ENCODE measurements around the gene SCGB2B2.

SCGB2B2 gene, protein sequence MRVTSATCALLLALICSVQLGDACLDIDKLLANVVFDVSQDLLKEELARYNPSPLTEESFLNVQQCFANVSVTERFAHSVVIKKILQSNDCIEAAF

GRCh38 chr19:34676697-34677385 is at the start of gene SCGB2B2:
Gene SCGB2B2, minus strand, starts transcription at chr19:34677159. Its CDS starts 82,596 bp downstream, at chr19:34594563.
- in situ Hi-C loops (cut with HindIII; ENCODE audit: low sequenced_read_pairs): no loop called here

- in situ Hi-C loops (cut with HindIII; ENCODE audit: low sequenced_read_pairs): no loop called here
Observed at GRCh38 chr19:34725400-34725799, 48.4 kb upstream of the SCGB2B2 start.

- in situ Hi-C loops (cut with HindIII; ENCODE audit: low sequenced_read_pairs): no loop called here
Observed at GRCh38 chr19:34722353-34722752, 45.4 kb upstream of the SCGB2B2 start.

DNA sequence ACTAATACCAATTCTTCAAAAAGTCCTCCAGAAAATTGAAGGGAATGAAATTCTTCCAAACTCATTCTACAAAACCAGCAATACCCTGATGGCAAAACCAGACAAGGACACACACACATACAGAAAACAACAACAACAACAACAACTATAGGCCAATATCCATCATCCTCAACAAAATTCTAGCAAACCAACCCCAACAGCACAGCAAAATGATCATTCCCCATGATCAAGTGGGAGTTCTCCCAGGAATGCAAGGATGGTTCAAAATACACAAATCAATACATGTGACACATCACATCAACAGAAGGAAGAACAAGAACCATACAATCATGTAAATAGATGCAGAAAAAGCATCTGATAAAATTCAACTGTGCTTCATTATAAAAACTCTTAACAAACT is 38.4 kb upstream of the SCGB2B2 start:
- in situ Hi-C loops (cut with HindIII; ENCODE audit: low sequenced_read_pairs): no loop called here

GRCh38 chr19:34713262-34713637 is 36.3 kb upstream of the SCGB2B2 start:
- in situ Hi-C loops (cut with HindIII; ENCODE audit: low sequenced_read_pairs): no loop called here

- in situ Hi-C loops (cut with HindIII; ENCODE audit: low sequenced_read_pairs): no loop called here
Observed at GRCh38 chr19:34712395-34713261, 35.7 kb upstream of the SCGB2B2 start.

DNA sequence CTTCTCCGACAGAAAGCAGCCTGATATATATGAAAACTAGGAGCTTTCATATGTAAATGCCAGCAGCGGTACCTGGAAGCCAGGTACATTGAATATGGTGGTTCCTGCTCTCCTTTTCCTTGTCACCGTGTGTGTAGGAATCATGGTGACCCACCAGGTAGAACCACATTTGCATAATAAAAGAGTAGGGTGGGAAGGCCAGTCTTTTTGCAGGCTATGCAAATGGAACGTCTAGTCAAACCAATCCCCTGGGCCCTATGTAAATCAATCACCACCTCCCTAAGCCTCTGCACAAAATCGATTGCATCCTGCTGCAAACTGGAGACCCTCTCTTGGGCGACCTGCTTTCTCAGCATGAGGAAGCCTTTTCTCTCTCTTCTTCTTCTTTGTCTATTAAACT is 34.9 kb upstream of the SCGB2B2 start:
- in situ Hi-C loops (cut with HindIII; ENCODE audit: low sequenced_read_pairs): no loop called here

GRCh38 chr19:34707661-34708060 is 30.7 kb upstream of the SCGB2B2 start:
- in situ Hi-C loops (cut with HindIII; ENCODE audit: low sequenced_read_pairs): no loop called here

- in situ Hi-C loops (cut with HindIII; ENCODE audit: low sequenced_read_pairs): no loop called here
Observed at GRCh38 chr19:34692549-34692948, 15.6 kb upstream of the SCGB2B2 start.

- in situ Hi-C loops (cut with HindIII; ENCODE audit: low sequenced_read_pairs): no loop called here
Observed at GRCh38 chr19:34690372-34690771, 13.4 kb upstream of the SCGB2B2 start.

GRCh38 chr19:34688592-34688991 is 11.6 kb upstream of the SCGB2B2 start:
- in situ Hi-C loops (cut with HindIII; ENCODE audit: low sequenced_read_pairs): loop anchor here (5.0 kb wide), 3 partner anchors 49 to 89 kb away; no protein-coding TSS in a partner anchor

GRCh38 chr19:34687348-34687747 is 10.4 kb upstream of the SCGB2B2 start:
- in situ Hi-C loops (cut with HindIII; ENCODE audit: low sequenced_read_pairs): loop anchor here (5.0 kb wide), 3 partner anchors 50 to 90 kb away; no protein-coding TSS in a partner anchor

GRCh38 chr19:34686455-34686854 is 9.5 kb upstream of the SCGB2B2 start:
- in situ Hi-C loops (cut with HindIII; ENCODE audit: low sequenced_read_pairs): loop anchor here (5.0 kb wide), 3 partner anchors 49 to 91 kb away; no protein-coding TSS in a partner anchor

DNA sequence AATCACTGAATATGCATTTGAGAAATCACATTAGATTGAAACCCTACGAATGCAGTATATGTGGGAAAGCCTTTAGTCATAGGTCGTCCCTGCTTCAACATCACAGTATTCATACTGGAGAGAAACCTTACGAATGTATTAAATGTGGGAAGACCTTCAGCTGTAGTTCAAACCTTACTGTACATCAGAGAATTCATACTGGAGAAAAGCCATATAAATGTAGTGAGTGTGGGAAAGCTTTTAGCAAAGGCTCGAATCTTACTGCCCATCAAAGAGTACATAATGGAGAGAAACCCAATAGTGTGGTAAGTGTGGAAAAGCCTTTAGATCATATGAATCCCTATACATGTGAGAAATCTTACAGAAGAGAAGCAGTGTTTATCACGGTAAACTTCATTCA is 8.3 kb upstream of the SCGB2B2 start:
- in situ Hi-C loops (cut with HindIII; ENCODE audit: low sequenced_read_pairs): loop anchor here (5.0 kb wide), 3 partner anchors 48 to 92 kb away; no protein-coding TSS in a partner anchor

DNA sequence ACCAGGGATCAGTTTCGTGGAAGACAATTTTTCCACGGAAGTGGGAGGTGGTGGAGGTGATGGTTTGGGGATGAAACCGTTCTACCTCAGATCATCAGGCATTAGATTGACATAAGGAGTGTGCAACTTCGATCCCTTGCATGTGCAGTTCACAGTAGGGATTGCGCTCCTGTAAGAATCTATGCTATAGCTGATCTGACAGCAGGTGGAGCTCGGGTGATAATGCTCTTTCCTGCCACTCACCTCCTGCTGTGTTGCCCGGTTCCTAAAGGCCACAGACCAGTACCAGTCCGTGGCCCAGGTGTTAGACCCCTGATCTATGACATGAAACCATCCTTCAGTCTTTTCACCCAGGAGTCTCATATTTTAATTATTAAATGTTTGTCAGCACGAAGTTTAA is 4.5 kb upstream of the SCGB2B2 start:
- in situ Hi-C loops (cut with HindIII; ENCODE audit: low sequenced_read_pairs): no loop called here

- in situ Hi-C loops (cut with HindIII; ENCODE audit: low sequenced_read_pairs): no loop called here
Observed at GRCh38 chr19:34678421-34678820, 1.5 kb upstream of the SCGB2B2 start.

- in situ Hi-C loops (cut with HindIII; ENCODE audit: low sequenced_read_pairs): no loop called here
Observed at GRCh38 chr19:34678085-34678412, 1.1 kb upstream of the SCGB2B2 start.

DNA sequence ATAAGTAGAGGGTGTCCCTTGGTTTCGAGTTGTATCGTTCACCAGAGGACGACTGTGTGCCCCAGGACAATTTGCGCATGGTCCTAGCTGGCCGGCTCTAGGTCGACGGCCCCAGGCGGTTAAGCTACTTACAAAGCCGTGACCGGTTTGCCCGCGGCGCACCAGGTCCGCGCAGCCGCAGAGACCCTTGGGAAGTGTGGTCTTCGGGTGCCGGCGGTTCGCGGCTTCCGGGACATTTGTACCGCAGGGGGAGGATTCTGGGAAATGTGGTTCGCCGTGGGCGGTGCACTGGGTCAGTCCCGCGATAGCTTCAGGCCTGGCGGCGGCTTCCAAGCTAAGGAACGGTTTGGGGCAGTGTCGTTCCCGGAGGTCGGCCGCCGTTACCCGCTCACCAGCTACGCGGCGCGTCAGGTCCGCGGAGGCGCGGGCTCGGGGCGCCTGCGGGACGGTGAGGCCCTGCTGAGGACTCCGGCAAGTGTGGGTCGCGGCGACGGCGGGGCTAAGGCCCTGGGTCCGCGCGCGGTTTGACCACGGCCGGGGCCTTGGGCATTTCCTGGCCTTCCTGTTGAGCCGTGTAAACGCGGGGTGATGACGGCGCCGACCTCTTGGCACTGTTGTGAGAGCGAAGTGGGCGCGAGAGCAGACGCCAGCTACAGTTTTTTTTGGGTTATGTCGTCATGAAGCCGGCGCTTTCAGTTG is 576 bp upstream of the SCGB2B2 start, which contains the start of gene ZNF302:
TSS of gene ZNF302 (plus strand) at position 293 of the 699 bp plus-strand sequence. CDS start 1,127 bp downstream, outside the sequence.
- in situ Hi-C loops (cut with HindIII; ENCODE audit: low sequenced_read_pairs): no loop called here

DNA sequence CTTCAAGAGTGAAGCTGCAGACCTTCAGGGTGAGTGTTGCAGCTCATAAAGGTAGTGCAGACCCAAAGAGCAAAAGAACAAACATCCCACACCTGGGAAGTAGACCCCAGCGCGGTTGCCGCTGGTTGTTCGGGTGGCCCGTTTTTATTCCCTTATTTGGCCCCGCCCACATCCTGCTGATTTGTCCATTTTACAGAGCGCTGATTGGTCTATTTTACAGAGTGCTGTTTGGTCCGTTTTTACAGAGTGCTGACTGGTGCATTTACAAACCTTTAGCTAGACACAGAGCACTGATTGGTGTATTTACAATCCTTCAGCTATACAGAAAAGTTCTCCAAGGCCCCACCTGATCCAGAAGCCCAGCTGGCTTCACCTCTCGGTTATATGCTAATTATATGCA is 1.0 kb downstream of the SCGB2B2 start:
- in situ Hi-C loops (cut with HindIII; ENCODE audit: low sequenced_read_pairs): no loop called here

DNA sequence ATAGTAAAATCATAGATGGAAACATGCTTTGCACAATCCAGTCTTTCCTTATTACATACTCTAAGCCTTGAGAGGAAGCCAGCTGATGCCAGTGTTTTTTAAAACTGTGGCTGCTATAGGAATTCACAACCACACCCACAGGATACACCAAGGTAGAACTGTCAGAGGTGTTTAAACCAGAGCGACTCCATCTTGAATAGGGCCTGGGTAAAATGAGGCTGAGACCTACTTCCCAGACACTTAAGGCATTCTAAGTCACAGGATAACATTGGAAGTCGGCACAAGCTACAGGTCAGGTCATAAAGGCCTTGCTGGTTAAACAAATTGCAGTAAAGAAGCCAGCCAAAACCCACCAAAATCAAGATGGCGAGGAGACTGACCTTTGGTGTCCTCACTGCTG is 1.7 kb downstream of the SCGB2B2 start:
- in situ Hi-C loops (cut with HindIII; ENCODE audit: low sequenced_read_pairs): no loop called here

GRCh38 chr19:34673590-34673989 is 3.4 kb downstream of the SCGB2B2 start:
- in situ Hi-C loops (cut with HindIII; ENCODE audit: low sequenced_read_pairs): no loop called here
